Trophoblast cell (in vitro differentiated cells and primary cell): ENCODE data around the gene ELFN1.

Experiments
- DNase-seq, 2 donors: peaks; one replicate each; pipeline ENCODE4 v3.0.0-alpha.2; 2016
- H2AFZ ChIP-seq: 2 replicates; pipeline ENCODE4 v1.6.1; 2013; ENCODE audit warnings: low read length, moderate library complexity, mild to moderate bottlenecking; ENCODE audit not compliant: insufficient read depth, poor library complexity
- H2AK5ac ChIP-seq: 2 replicates; pipeline ENCODE4 v1.6.1; 2013; ENCODE audit warnings: mild to moderate bottlenecking, low read length
- H2BK120ac ChIP-seq: 2 replicates; pipeline ENCODE4 v1.6.1; 2013; ENCODE audit warnings: low read length, mild to moderate bottlenecking, moderate library complexity; ENCODE audit not compliant: insufficient read depth, poor library complexity
- H2BK12ac ChIP-seq: 2 replicates; pipeline ENCODE4 v1.6.1; 2013; ENCODE audit warnings: mild to moderate bottlenecking, low read length, moderate library complexity
- H2BK5ac ChIP-seq: 2 replicates; pipeline ENCODE4 v1.6.1; 2013; ENCODE audit warnings: low read length, low read depth, moderate library complexity, mild to moderate bottlenecking; ENCODE audit not compliant: poor library complexity
- H3K14ac ChIP-seq: 2 replicates; pipeline ENCODE4 v1.6.1; 2013; ENCODE audit warnings: mild to moderate bottlenecking, low read length
- H3K18ac ChIP-seq: 2 replicates; pipeline ENCODE4 v1.6.1; 2013; ENCODE audit warnings: mild to moderate bottlenecking, low read length
- H3K23ac ChIP-seq: 2 replicates; pipeline ENCODE4 v1.6.1; 2013; ENCODE audit warnings: low read length
- H3K27ac ChIP-seq: 2 replicates; pipeline ENCODE4 v1.5.1; 2013; ENCODE audit warnings: low read depth, mild to moderate bottlenecking, inconsistent platforms, low read length, moderate library complexity
- H3K27me3 ChIP-seq: 2 replicates; pipeline ENCODE4 v1.6.1; 2013; ENCODE audit warnings: inconsistent platforms, mild to moderate bottlenecking, low read length, moderate library complexity; ENCODE audit not compliant: insufficient read depth
- H3K36me3 ChIP-seq, 2 experiments: 1 replicate in 1 of 2; 2 replicates in 1 of 2; pipeline ENCODE4 v1.6.1; 2013; ENCODE audit warnings: low read length in 2 of 2, mild to moderate bottlenecking in 2 of 2, moderate library complexity in 1 of 2; ENCODE audit not compliant: insufficient read depth in 2 of 2, control insufficient read depth in 1 of 2
- H3K4ac ChIP-seq: 2 replicates; pipeline ENCODE4 v1.6.1; 2013; ENCODE audit warnings: low read depth, mild to moderate bottlenecking, low read length, moderate library complexity
- H3K4me1 ChIP-seq, 2 experiments: 1 replicate in 1 of 2; 2 replicates in 1 of 2; pipeline ENCODE4 v1.6.1; 2013; ENCODE audit warnings: low read length in 2 of 2, mild to moderate bottlenecking in 2 of 2, moderate library complexity in 1 of 2; ENCODE audit not compliant: insufficient read depth in 2 of 2, control insufficient read depth in 1 of 2
- H3K4me2 ChIP-seq: 2 replicates; pipeline ENCODE4 v1.6.1; 2013; ENCODE audit warnings: inconsistent platforms, mild to moderate bottlenecking, low read length, moderate library complexity
- H3K4me3 ChIP-seq: 2 replicates; pipeline ENCODE4 v1.5.1; 2013; ENCODE audit warnings: mild to moderate bottlenecking, low read depth, low read length, inconsistent platforms
- H3K79me1 ChIP-seq: one replicate; pipeline ENCODE4 v1.6.1; 2013; ENCODE audit warnings: low read length
- H3K79me2 ChIP-seq: 2 replicates; pipeline ENCODE4 v1.6.1; 2013; ENCODE audit warnings: low read length, mild to moderate bottlenecking; ENCODE audit not compliant: control insufficient read depth, insufficient read depth, poor library complexity
- H3K9ac ChIP-seq: 2 replicates; pipeline ENCODE4 v1.6.1; 2013; ENCODE audit warnings: mild to moderate bottlenecking, low read length
- H3K9me3 ChIP-seq: 2 replicates; pipeline ENCODE4 v1.6.1; 2013; ENCODE audit warnings: low read depth, mild to moderate bottlenecking, control low read depth, inconsistent platforms, low read length; ENCODE audit not compliant: insufficient read depth
- H4K12ac ChIP-seq: 2 replicates; pipeline ENCODE4 v1.6.1; 2013; ENCODE audit warnings: low read depth, mild to moderate bottlenecking, low read length, moderate library complexity
- H4K8ac ChIP-seq: 2 replicates; pipeline ENCODE4 v1.6.1; 2013; ENCODE audit warnings: low read depth, mild to moderate bottlenecking, low read length, moderate library complexity
- H4K91ac ChIP-seq: one replicate; pipeline ENCODE4 v1.6.1; 2013; ENCODE audit warnings: low read depth, mild to moderate bottlenecking, low read length, moderate library complexity
- WGBS: extraction: QIAGEN DNeasy Blood & Tissue Kit; methylation state at CpG from one replicate; pipeline ENCODE4 v1.1.7; 2013; ENCODE audit warnings: missing lambda C conversion rate; ENCODE audit not compliant: insufficient read length, insufficient coverage; ENCODE audit errors: extremely low coverage; 5-methylcytosine and 5-hydroxymethylcytosine counted together

Gene ELFN1

DNA sequence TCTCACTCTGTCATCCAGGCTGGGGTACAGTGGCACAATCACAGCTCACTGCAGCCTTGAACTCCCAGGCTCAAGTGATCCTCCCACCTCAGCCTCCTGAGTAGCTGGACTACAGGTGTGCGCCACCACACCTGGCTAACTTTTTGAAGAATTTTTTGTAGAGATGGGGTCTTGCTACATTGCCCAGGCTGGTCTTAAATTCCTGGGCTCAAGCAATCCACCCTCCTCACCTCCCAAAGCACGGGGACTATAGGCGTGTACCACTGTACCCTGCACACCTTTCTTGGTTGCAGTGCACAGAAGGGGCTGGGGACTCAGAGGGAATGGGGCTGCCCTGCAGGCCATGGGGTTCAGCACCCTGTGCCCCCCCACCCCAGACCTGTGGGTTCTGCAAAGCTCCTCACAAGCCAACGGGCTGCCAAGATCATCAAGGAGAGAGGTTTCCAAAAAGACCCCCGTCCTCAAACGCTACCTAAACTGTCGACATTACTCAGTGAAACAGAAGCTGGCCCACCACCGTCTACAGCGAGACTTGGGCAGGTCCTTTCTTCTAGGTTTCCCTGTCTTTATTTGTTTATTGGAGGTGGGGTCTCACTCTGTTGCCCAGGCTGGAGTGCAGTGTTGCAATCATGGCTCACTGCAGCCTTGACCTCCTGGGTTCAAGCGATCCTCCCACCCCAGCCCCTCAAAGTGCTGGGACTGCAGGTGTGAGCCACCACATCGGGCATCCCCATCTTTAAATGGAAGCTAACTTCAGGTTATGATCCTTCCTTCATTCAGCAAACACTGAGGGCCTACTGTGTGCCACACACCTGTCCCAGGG lies 26.6 kb upstream of the ELFN1 start:
- no peaks in the 10 kb centered on the region for H3K27me3 ChIP-seq
- H2BK5ac ChIP-seq: no peak overlapping the region
- no peak overlapping the region for H2BK120ac ChIP-seq
- no peak overlapping the region for H3K27ac ChIP-seq
- H3K36me3 ChIP-seq: no peaks in the 10 kb centered on the region
- H2AFZ ChIP-seq: no peak overlapping the region
- H2AK5ac ChIP-seq: no peak overlapping the region
- peaks cover 7% of the 10 kb centered on the region for H3K79me1 ChIP-seq
- no peak overlapping the region for H3K18ac ChIP-seq
- no peak overlapping the region for H3K9ac ChIP-seq
- no peak overlapping the region for H3K4ac ChIP-seq
- no peak overlapping the region for H3K4me2 ChIP-seq
- H3K14ac ChIP-seq: no peak overlapping the region
- no peaks in the 10 kb centered on the region for H3K79me2 ChIP-seq
- H4K8ac ChIP-seq: no peak overlapping the region
- no peaks in the 10 kb centered on the region for H3K9me3 ChIP-seq
- H3K4me1 ChIP-seq: peaks cover 10 to 17% of the 10 kb centered on the region in 2 experiments
- no peak overlapping the region for H3K23ac ChIP-seq
- H4K91ac ChIP-seq: no peak overlapping the region
- H3K4me3 ChIP-seq: no peak overlapping the region
- no CpG with 5 or more reads among the region's 11 CpGs for WGBS
- no peak for DNase-seq
- H4K12ac ChIP-seq: no peak overlapping the region
- H2BK12ac ChIP-seq: no peak overlapping the region

DNA sequence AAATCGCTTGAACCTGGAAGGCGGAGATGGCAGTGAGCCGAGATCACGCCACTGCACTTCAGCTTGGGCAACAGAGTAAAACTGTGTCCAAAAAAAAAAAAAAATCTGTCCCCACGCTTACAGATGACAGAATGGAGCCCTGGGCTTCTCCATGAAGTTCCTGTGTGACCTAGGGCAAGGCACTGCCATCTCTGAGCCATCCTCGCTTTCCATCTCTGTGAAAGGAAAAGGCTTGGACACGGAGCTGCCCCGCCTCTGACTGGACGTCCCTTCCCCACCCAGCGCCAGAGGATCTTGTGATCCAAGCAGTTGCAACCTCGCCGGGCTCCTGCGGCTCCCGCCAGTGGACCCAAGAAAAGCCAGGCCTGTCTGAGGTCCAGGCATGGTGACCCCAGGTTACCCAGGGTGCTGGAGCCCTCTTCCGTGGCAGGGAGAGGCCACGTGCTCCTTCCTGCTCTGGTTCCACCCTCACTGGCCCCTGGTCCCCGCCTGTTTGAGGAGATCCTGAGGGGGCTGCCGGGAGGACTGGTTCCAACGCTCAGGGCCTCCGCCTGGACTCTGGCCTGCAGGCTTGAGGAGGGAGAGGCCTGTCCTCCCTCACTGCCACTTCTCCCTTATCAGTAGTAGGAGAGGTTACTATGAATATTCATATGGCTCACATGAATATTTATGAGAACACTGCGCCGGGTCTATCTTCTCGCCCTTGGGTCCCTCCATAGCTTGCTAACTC lies 25.6 kb upstream of the ELFN1 start:
- H3K4me2 ChIP-seq: no peak overlapping the region

GRCh38 chr7:1645071-1645409 lies 25.0 kb upstream of the ELFN1 start:
- Histone ChIP-seq H3K18ac (no peak overlapping the region), H3K36me3 (no peaks in the 10 kb centered on the region), H3K4me2 (no peak overlapping the region), H2BK12ac (no peak overlapping the region), H3K9me3 (no peaks in the 10 kb centered on the region), H2BK120ac (no peak overlapping the region), H3K4me1 (peaks cover 4 to 9% of the 10 kb centered on the region in 2 experiments), H4K12ac (no peak overlapping the region), H3K27me3 (no peaks in the 10 kb centered on the region), H3K14ac (no peak overlapping the region), H3K79me1 (peaks cover 4% of the 10 kb centered on the region), H3K4me3 (no peak overlapping the region), H2AFZ (no peak overlapping the region), H3K4ac (no peak overlapping the region), H3K79me2 (no peaks in the 10 kb centered on the region), H2BK5ac (no peak overlapping the region), H3K23ac (no peak overlapping the region), H4K91ac (no peak overlapping the region), H2AK5ac (no peak overlapping the region), H3K27ac (no peak overlapping the region), H4K8ac (no peak overlapping the region), H3K9ac (no peak overlapping the region)
- DNase-seq: no peak
- WGBS: no CpG with 5 or more reads among the region's 11 CpGs

More for the DNA sequence above, 25.6 kb upstream of the ELFN1 start:
- H3K9me3 ChIP-seq: no peaks in the 10 kb centered on the region
- no peak overlapping the region for H4K12ac ChIP-seq
- no peak overlapping the region for H2AFZ ChIP-seq
- no CpG with 5 or more reads among the region's 23 CpGs for WGBS
- H3K23ac ChIP-seq: no peak overlapping the region
- no peaks in the 10 kb centered on the region for H3K79me2 ChIP-seq
- H3K27me3 ChIP-seq: no peaks in the 10 kb centered on the region
- H3K36me3 ChIP-seq: no peaks in the 10 kb centered on the region
- H4K8ac ChIP-seq: no peak overlapping the region
- no peak overlapping the region for H2BK5ac ChIP-seq
- H2BK12ac ChIP-seq: no peak overlapping the region
- H3K14ac ChIP-seq: no peak overlapping the region
- DNase-seq: no peak
- H3K4me1 ChIP-seq: peaks cover 7 to 14% of the 10 kb centered on the region in 2 experiments
- H3K79me1 ChIP-seq: peaks cover 7% of the 10 kb centered on the region
- H3K27ac ChIP-seq: no peak overlapping the region
- H3K18ac ChIP-seq: no peak overlapping the region
- no peak overlapping the region for H2AK5ac ChIP-seq
- H2BK120ac ChIP-seq: no peak overlapping the region
- no peak overlapping the region for H3K4ac ChIP-seq
- no peak overlapping the region for H3K9ac ChIP-seq
- H3K4me3 ChIP-seq: no peak overlapping the region
- H4K91ac ChIP-seq: no peak overlapping the region

- Histone ChIP-seq H3K14ac (no peak overlapping the region), H3K18ac (no peak overlapping the region), H3K4me3 (no peak overlapping the region), H3K9ac (no peak overlapping the region), H3K23ac (no peak overlapping the region), H2BK12ac (no peak overlapping the region), H3K4me2 (no peak overlapping the region), H3K27me3 (no peaks in the 10 kb centered on the region), H3K9me3 (no peaks in the 10 kb centered on the region), H3K79me2 (no peaks in the 10 kb centered on the region), H3K4me1 (peaks cover under 1 to 5% of the 10 kb centered on the region in 2 experiments), H3K4ac (no peak overlapping the region), H2AK5ac (no peak overlapping the region), H3K27ac (no peak overlapping the region), H4K91ac (no peak overlapping the region), H3K79me1 (peaks cover under 1% of the 10 kb centered on the region), H2BK5ac (no peak overlapping the region), H4K8ac (no peak overlapping the region), H2BK120ac (no peak overlapping the region), H2AFZ (no peak overlapping the region), H3K36me3 (no peaks in the 10 kb centered on the region), H4K12ac (no peak overlapping the region)
- WGBS: no CpG with 5 or more reads among the region's 13 CpGs
- DNase-seq: no peak
These were observed 24.6 kb upstream of the ELFN1 start for GRCh38 chr7:1645476-1645875.
